GM18498 (cell line): ENCODE measurements around the gene UMOD.

Experiments
- ATAC-seq: cut with Tn5 transposase; IDR thresholded peaks from one replicate; pipeline ENCODE4 v1.9.1; 2021; ENCODE audit warnings: mild to moderate bottlenecking, moderate library complexity; ENCODE audit not compliant: unreplicated experiment

Gene UMOD

GRCh38 chr16:20364051-20364450 lies 11.5 kb upstream of the UMOD start:
- no peak for ATAC-seq

GRCh38 chr16:20363191-20363590 lies 10.7 kb upstream of the UMOD start:
- ATAC-seq: no peak

GRCh38 chr16:20359997-20360396 lies 7.5 kb upstream of the UMOD start:
- ATAC-seq: no peak

- ATAC-seq: no peak
Measured at GRCh38 chr16:20355114-20355782, 2.7 kb upstream of the UMOD start.

GRCh38 chr16:20353379-20353778 lies 864 bp upstream of the UMOD start:
- ATAC-seq: no peak

GRCh38 chr16:20349615-20350014 lies 2.9 kb downstream of the UMOD start:
- ATAC-seq: no peak

GRCh38 chr16:20348365-20349185 lies 3.9 kb downstream of the UMOD start:
- no peak for ATAC-seq

- ATAC-seq: no peak
Measured at GRCh38 chr16:20347666-20348364, 4.7 kb downstream of the UMOD start.

GRCh38 chr16:20344611-20345010 lies 7.9 kb downstream of the UMOD start:
- ATAC-seq: no peak

GRCh38 chr16:20339744-20340143 lies 12.8 kb downstream of the UMOD start:
- ATAC-seq: no peak

- no peak for ATAC-seq
Measured at GRCh38 chr16:20336955-20337354, 15.6 kb downstream of the UMOD start.

- no peak for ATAC-seq
Measured at GRCh38 chr16:20334396-20334795, 18.1 kb downstream of the UMOD start.

GRCh38 chr16:20333120-20333519 lies 19.4 kb downstream of the UMOD start:
- ATAC-seq: no peak

GRCh38 chr16:20332411-20332810 lies 20.1 kb downstream of the UMOD start:
- ATAC-seq: no peak

GRCh38 chr16:20331635-20332034 lies 20.9 kb downstream of the UMOD start:
- no peak for ATAC-seq

- no peak for ATAC-seq
Measured at GRCh38 chr16:20329392-20330138, 22.9 kb downstream of the UMOD start.

GRCh38 chr16:20327444-20328041 lies 25.0 kb downstream of the UMOD start, which contains the start of gene GP2:
TSS of gene GP2 (minus strand) at chr16:20327513. CDS start at chr16:20326431, 1,082 bp downstream.
- ATAC-seq: no peak

GRCh38 chr16:20326321-20326720 lies 26.2 kb downstream of the UMOD start:
- ATAC-seq: no peak

GRCh38 chr16:20325005-20325404 lies 27.5 kb downstream of the UMOD start:
- no peak for ATAC-seq

GRCh38 chr16:20323591-20324117 lies 28.9 kb downstream of the UMOD start:
- ATAC-seq: no peak
